Spleen (tissue), 7 donors: Measurements from ENCODE around the gene NMBR.

Experiments
- POLR2A ChIP-seq, 3 donors: fragments of 450-650 bp; IDR thresholded peaks; one replicate each; pipeline ENCODE4 v1.5.1; 2017; ENCODE audit warnings: antibody characterized with exemption in 3 of 3, mild to moderate bottlenecking in 1 of 3
- TF ChIP-seq, protein P1 (sequence below), 11 experiments: fragments of 200-600 bp in 7 of 11; fragments of 450-650 bp in 4 of 11; sonication (generic) in 4 of 11; IDR thresholded peaks in 8 of 11; conservative IDR thresholded peaks in 3 of 11; 1 replicate in 7 of 11; 2 replicates in 4 of 11; pipeline versions ENCODE4 v1.4.0 to v1.8.0; 2016 to 2021; ENCODE audit warnings: antibody characterized with exemption in 11 of 11, inconsistent platforms in 4 of 11, mild to moderate bottlenecking in 1 of 11
- donor health status: DM: no; HTN: no; CAD: no; lungs with moderate emphysema.
- donor health status: DM: no; HTN: no; CAD: no.
- donor health status: DM: no; HTN: no; CAD: no.

DNA sequence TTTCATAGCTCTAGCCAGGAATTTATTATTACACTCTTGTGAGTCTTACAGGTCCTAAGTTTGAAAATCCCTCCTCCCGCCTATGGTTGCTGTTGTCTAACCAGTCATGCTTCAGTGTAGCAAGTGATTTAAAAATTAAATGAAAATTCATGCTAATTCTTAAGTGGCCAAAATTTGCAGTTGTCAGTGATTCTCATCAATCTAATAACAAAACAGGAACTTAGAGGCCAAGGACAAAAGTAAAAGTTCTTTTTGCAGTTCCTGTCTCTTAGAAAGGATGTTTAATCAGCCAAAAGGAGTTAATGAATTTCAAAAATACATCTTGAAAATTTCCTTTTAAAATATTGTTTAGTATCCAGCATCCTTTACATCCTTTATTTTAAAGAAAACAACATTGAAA lies 36.4 kb upstream of the NMBR start:
- TF ChIP-seq POLR2A (IDR thresholded peaks at IDR 0.05): no peak
- TF ChIP-seq, protein P1, sequence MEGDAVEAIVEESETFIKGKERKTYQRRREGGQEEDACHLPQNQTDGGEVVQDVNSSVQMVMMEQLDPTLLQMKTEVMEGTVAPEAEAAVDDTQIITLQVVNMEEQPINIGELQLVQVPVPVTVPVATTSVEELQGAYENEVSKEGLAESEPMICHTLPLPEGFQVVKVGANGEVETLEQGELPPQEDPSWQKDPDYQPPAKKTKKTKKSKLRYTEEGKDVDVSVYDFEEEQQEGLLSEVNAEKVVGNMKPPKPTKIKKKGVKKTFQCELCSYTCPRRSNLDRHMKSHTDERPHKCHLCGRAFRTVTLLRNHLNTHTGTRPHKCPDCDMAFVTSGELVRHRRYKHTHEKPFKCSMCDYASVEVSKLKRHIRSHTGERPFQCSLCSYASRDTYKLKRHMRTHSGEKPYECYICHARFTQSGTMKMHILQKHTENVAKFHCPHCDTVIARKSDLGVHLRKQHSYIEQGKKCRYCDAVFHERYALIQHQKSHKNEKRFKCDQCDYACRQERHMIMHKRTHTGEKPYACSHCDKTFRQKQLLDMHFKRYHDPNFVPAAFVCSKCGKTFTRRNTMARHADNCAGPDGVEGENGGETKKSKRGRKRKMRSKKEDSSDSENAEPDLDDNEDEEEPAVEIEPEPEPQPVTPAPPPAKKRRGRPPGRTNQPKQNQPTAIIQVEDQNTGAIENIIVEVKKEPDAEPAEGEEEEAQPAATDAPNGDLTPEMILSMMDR (IDR thresholded peaks at IDR 0.05 in 8 of 11, conservative IDR thresholded peaks at IDR 0.05 in 3 of 11): no peak
